Activated T-helper 17 cell treated with anti-CD3 and anti-CD28 coated beads, Interleukin-2, amount 50 U/mL, for 72 hours (primary cell): ENCODE measurements around the gene PYGB. TPM values are rescaled to one million over a fixed set of nuclear protein-coding genes. Genes with fewer than 3 reads are reported as not detected.
A peak's percentile ranks its signal among the peaks of the same experiment; 100 is the strongest.

ENCODE experiments used
- ATAC-seq: fragments of 150-1000 bp; cut with Tn5 transposase; replicated peaks from 2 replicates; pipeline ENCODE4 v1.10.0; 2021; ENCODE audit warnings: mild to moderate bottlenecking, moderate library complexity
- H3K27ac Mint-ChIP-seq: one replicate; pipeline ENCODE4 v1.8.0; 2022; ENCODE audit warnings: mixed read lengths
- H3K27me3 Mint-ChIP-seq: one replicate; pipeline ENCODE4 v1.8.0; 2022; ENCODE audit warnings: mixed read lengths
- H3K36me3 Mint-ChIP-seq: one replicate; pipeline ENCODE4 v1.8.0; 2022; ENCODE audit warnings: low read depth, mild to moderate bottlenecking, mixed read lengths
- H3K4me1 Mint-ChIP-seq: one replicate; pipeline ENCODE4 v1.8.0; 2022; ENCODE audit warnings: mixed read lengths
- H3K4me3 Mint-ChIP-seq: one replicate; pipeline ENCODE4 v1.8.0; 2022; ENCODE audit warnings: mild to moderate bottlenecking, mixed read lengths
- H3K9me3 Mint-ChIP-seq: one replicate; pipeline ENCODE4 v1.8.0; 2022; ENCODE audit warnings: mixed read lengths
- total RNA-seq, 2 donors: library from RNA; stranded (reverse); gene quantifications; one replicate each; pipeline ENCODE4 v1.2.3, GENCODE V29; 2022

Gene PYGB
- total RNA-seq, 2 donors from 2014 or later, result 15.4 to 27.0 TPM

GRCh38 chr20:25209911-25210310 is 38.0 kb upstream of the PYGB start:
- no peak overlapping the region for H3K27ac Mint-ChIP-seq
- H3K4me3 Mint-ChIP-seq, result no peak overlapping the region
- H3K27me3 Mint-ChIP-seq, result no peaks in the 10 kb centered on the region
- peaks cover 47% of the 10 kb centered on the region for H3K36me3 Mint-ChIP-seq
- no peak for ATAC-seq
- H3K4me1 Mint-ChIP-seq, result peaks cover 4% of the 10 kb centered on the region
- H3K9me3 Mint-ChIP-seq, result no peaks in the 10 kb centered on the region

- Mint-ChIP-seq H3K4me3 (no peak overlapping the region), H3K9me3 (no peaks in the 10 kb centered on the region), H3K4me1 (no peaks in the 10 kb centered on the region), H3K36me3 (peaks cover 60% of the 10 kb centered on the region), H3K27ac (no peak overlapping the region), H3K27me3 (no peaks in the 10 kb centered on the region)
- no peak for ATAC-seq
These were observed 36.6 kb upstream of the PYGB start for GRCh38 chr20:25211273-25211672.

GRCh38 chr20:25212242-25212641 is 35.6 kb upstream of the PYGB start:
- Mint-ChIP-seq H3K36me3 (peaks cover 70% of the 10 kb centered on the region), H3K9me3 (no peaks in the 10 kb centered on the region), H3K4me3 (no peak overlapping the region), H3K4me1 (no peaks in the 10 kb centered on the region), H3K27me3 (no peaks in the 10 kb centered on the region), H3K27ac (no peak overlapping the region)
- no peak for ATAC-seq

GRCh38 chr20:25213566-25214425 is 34.1 kb upstream of the PYGB start:
- H3K27me3 Mint-ChIP-seq, result no peaks in the 10 kb centered on the region

GRCh38 chr20:25214426-25214790 is 33.5 kb upstream of the PYGB start:
- no peak overlapping the region for H3K4me3 Mint-ChIP-seq
- peaks cover 85% of the 10 kb centered on the region for H3K36me3 Mint-ChIP-seq
- no peak for ATAC-seq
- H3K9me3 Mint-ChIP-seq, result no peaks in the 10 kb centered on the region
- no peaks in the 10 kb centered on the region for H3K4me1 Mint-ChIP-seq
- H3K27me3 Mint-ChIP-seq, result no peaks in the 10 kb centered on the region
- H3K27ac Mint-ChIP-seq, result no peak overlapping the region

More at GRCh38 chr20:25213566-25214425, 34.1 kb upstream of the PYGB start:
- Mint-ChIP-seq H3K27ac (no peak overlapping the region), H3K4me3 (no peak overlapping the region), H3K36me3 (peaks cover 80% of the 10 kb centered on the region), H3K4me1 (no peaks in the 10 kb centered on the region), H3K9me3 (no peaks in the 10 kb centered on the region)
- no peak for ATAC-seq

GRCh38 chr20:25214819-25215218 is 33.1 kb upstream of the PYGB start:
- no peak for ATAC-seq
- Mint-ChIP-seq H3K36me3 (peaks cover 82% of the 10 kb centered on the region), H3K27me3 (no peaks in the 10 kb centered on the region), H3K4me1 (no peaks in the 10 kb centered on the region), H3K27ac (no peak overlapping the region), H3K4me3 (no peak overlapping the region), H3K9me3 (no peaks in the 10 kb centered on the region)

- Mint-ChIP-seq H3K4me3 (no peak overlapping the region), H3K36me3 (peaks cover 75% of the 10 kb centered on the region), H3K27ac (no peak overlapping the region), H3K9me3 (no peaks in the 10 kb centered on the region), H3K27me3 (no peaks in the 10 kb centered on the region), H3K4me1 (no peaks in the 10 kb centered on the region)
- no peak for ATAC-seq
These were observed 32.4 kb upstream of the PYGB start for GRCh38 chr20:25215521-25215920.

GRCh38 chr20:25216199-25216945 is 31.5 kb upstream of the PYGB start:
- Mint-ChIP-seq H3K27me3 (no peaks in the 10 kb centered on the region), H3K4me1 (no peaks in the 10 kb centered on the region), H3K36me3 (peaks cover 68% of the 10 kb centered on the region), H3K4me3 (no peak overlapping the region), H3K9me3 (no peaks in the 10 kb centered on the region), H3K27ac (no peak overlapping the region)
- ATAC-seq, result no peak

- H3K4me3 Mint-ChIP-seq, result no peak overlapping the region
- H3K27ac Mint-ChIP-seq, result peak overlapping the region; percentile 31
- no peaks in the 10 kb centered on the region for H3K4me1 Mint-ChIP-seq
- ATAC-seq, result no peak
- H3K36me3 Mint-ChIP-seq, result peaks cover 63% of the 10 kb centered on the region
- H3K27me3 Mint-ChIP-seq, result no peaks in the 10 kb centered on the region
- H3K9me3 Mint-ChIP-seq, result no peaks in the 10 kb centered on the region
These were observed 30.4 kb upstream of the PYGB start for GRCh38 chr20:25217161-25218108.

- peaks cover 60% of the 10 kb centered on the region for H3K36me3 Mint-ChIP-seq
- H3K27me3 Mint-ChIP-seq, result no peaks in the 10 kb centered on the region
- ATAC-seq, result no peak
- peak overlapping the region; percentile 31 for H3K27ac Mint-ChIP-seq
- no peaks in the 10 kb centered on the region for H3K4me1 Mint-ChIP-seq
- no peak overlapping the region for H3K4me3 Mint-ChIP-seq
- no peaks in the 10 kb centered on the region for H3K9me3 Mint-ChIP-seq
These were observed 29.8 kb upstream of the PYGB start for GRCh38 chr20:25218109-25218486.

GRCh38 chr20:25218492-25218891 is 29.4 kb upstream of the PYGB start:
- Mint-ChIP-seq H3K36me3 (peaks cover 56% of the 10 kb centered on the region), H3K27me3 (no peaks in the 10 kb centered on the region), H3K9me3 (no peaks in the 10 kb centered on the region), H3K27ac (no peak overlapping the region), H3K4me3 (no peak overlapping the region), H3K4me1 (no peaks in the 10 kb centered on the region)
- no peak for ATAC-seq

GRCh38 chr20:25219365-25219764 is 28.5 kb upstream of the PYGB start:
- Mint-ChIP-seq H3K27ac (no peak overlapping the region), H3K4me1 (no peaks in the 10 kb centered on the region), H3K4me3 (no peak overlapping the region), H3K9me3 (no peaks in the 10 kb centered on the region), H3K27me3 (no peaks in the 10 kb centered on the region), H3K36me3 (peaks cover 48% of the 10 kb centered on the region)
- no peak for ATAC-seq

- Mint-ChIP-seq H3K9me3 (no peaks in the 10 kb centered on the region), H3K27me3 (no peaks in the 10 kb centered on the region), H3K27ac (no peak overlapping the region), H3K36me3 (peaks cover 43% of the 10 kb centered on the region), H3K4me1 (no peaks in the 10 kb centered on the region), H3K4me3 (no peak overlapping the region)
- ATAC-seq, result no peak
These were observed 27.7 kb upstream of the PYGB start for GRCh38 chr20:25220021-25220730.
